HG03354 (cell line): ENCODE measurements around the gene CCL2.

Experiments used
- ATAC-seq: cut with Tn5 transposase; IDR thresholded peaks from one replicate; pipeline ENCODE4 v1.9.1; 2021; ENCODE audit warnings: mild to moderate bottlenecking; ENCODE audit not compliant: unreplicated experiment, poor library complexity, severe bottlenecking

CCL2 gene

GRCh38 chr17:34305606-34306005, 50.5 kb downstream of the CCL2 start:
- ATAC-seq: no peak

GRCh38 chr17:34306466-34306865, 51.4 kb downstream of the CCL2 start:
- ATAC-seq: no peak
